Erythroblast (primary cell): ENCODE measurements around the gene RNF220.
"Not testable (repeated sequence)": the region's sequence is repeated elsewhere in the genome, so short reads cannot be mapped to it uniquely, and the experiment has no call there.

Experiments used
- DNase-seq, 2 experiments: peaks; one replicate each; lab custom pipeline; 2025; lab: John Stamatoyannopoulos, UW
- GATA1 ChIP-seq: IDR thresholded peaks from 2 replicates; pipeline ENCODE4 v1.6.1; 2011; ENCODE audit warnings: low read depth, mild to moderate bottlenecking, control low read depth, low read length, moderate library complexity
- POLR2A ChIP-seq: IDR thresholded peaks from 2 replicates; pipeline ENCODE4 v1.6.1; 2011; ENCODE audit warnings: mild to moderate bottlenecking, low read length

RNF220 gene

DNA sequence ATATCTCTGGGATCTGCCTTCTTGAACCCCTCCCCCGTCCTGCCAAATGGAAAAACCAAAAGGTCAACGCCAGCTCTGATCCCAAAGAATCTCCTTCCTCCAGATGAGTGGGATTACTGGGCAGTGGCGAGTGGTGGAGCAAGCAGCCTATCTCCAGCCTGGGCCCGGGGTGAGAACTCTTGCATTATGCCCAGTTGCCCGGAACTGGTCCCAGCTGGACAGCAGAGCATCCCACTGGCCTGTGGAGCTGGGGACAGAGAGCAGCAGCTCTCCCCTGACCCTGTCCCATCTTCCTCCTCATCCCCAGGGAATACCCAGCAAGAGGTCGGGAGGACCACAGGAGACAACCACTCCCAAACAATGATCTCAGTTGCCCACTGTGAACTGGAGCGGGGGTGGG, 138.7 kb downstream of the RNF220 start:
- TF ChIP-seq POLR2A (no peak), GATA1 (no peak)
- no peak for DNase-seq

- no peak for DNase-seq
- TF ChIP-seq POLR2A (no peak), GATA1 (no peak)
Measured at GRCh38 chr1:44544960-44545359, 139.9 kb downstream of the RNF220 start.

DNA sequence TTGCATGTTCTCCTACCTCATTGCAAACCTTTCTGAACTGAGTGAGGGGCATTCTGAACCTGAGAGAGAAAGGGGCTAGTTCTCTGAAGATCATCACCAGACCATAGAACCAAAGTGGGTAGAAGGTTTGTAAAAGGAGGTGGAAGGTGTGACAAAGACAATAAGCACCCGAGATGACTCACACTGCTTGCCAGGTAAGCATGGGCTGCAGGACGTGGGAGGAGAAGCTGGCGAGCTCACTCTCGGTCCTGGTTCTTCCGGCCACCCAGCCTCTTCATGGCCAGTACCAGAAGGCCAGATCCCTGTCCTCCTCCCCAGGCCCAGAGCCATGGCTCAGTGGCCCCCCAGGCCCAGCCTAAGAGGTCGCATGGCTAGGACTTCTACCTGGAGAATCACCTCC, 140.9 kb downstream of the RNF220 start:
- TF ChIP-seq GATA1: no peak
- TF ChIP-seq POLR2A: no peak
- DNase-seq: no peak

GRCh38 chr1:44546403-44547053, 141.5 kb downstream of the RNF220 start:
- DNase-seq: peak in 1 of 2 experiments; percentile 13

DNA sequence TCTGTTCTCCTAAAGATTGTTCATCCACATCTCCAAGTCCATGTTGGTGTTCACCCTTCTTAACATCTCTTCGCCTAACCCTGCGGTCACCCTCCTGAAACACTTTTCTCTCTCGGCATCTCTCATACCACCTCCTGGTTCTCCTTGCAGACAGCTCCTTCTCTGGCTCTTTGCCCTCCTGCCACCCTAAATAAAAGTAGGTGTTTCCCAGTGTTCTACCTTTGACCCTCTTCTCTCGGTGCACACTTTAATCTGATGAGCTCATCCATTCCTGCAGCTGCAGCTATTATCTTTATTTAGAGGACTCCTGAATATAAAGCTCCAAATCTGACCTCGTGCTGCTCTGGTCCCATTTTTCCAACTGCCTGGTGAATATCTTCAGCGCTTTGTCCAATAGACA, 142.3 kb downstream of the RNF220 start:
- no peak for DNase-seq
- TF ChIP-seq POLR2A (no peak), GATA1 (no peak)

More at GRCh38 chr1:44546403-44547053, 141.5 kb downstream of the RNF220 start:
- TF ChIP-seq GATA1 (no peak), POLR2A (no peak)

DNA sequence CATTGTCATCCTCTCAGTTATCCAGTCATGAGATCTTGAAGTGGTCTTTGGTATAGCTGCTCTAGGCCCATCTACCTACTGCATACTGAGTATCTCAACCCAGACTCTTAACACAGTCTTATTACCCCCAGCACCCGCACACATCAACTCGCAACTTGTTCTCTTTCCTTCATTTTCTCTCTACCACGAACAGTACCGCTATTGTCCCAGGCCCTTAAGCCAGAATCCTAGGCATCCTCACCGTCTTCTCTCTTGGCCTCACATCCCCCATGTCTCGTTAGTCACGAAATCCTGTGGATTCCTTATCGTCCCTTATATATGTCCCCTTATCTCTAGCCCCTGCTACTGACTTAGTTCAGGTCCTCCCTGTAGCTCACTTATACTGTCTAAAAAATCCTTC, 142.8 kb downstream of the RNF220 start:
- TF ChIP-seq POLR2A: no peak
- no peak for TF ChIP-seq GATA1
- no peak for DNase-seq

DNA sequence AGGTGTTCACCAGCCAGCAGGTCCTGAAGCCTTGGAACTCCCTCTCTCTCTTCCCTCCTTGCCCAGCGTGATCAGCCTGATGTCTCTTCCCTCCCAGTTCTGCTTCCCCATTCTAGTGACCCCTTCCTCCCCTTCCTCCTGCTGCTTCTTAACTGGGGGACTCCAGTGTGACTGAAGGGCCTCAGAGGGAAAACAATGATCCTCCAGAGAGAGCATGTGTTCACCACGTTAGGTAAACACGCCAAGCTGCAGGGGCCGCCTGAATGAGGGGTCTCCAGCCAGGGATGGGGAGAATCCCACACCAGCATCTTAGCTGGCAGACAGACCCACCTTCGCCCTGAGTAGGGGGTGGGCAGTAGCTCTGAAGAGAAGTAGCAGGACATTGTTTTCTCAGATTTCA, 144.5 kb downstream of the RNF220 start:
- no peak for DNase-seq
- TF ChIP-seq POLR2A (no peak), GATA1 (no peak)

DNA sequence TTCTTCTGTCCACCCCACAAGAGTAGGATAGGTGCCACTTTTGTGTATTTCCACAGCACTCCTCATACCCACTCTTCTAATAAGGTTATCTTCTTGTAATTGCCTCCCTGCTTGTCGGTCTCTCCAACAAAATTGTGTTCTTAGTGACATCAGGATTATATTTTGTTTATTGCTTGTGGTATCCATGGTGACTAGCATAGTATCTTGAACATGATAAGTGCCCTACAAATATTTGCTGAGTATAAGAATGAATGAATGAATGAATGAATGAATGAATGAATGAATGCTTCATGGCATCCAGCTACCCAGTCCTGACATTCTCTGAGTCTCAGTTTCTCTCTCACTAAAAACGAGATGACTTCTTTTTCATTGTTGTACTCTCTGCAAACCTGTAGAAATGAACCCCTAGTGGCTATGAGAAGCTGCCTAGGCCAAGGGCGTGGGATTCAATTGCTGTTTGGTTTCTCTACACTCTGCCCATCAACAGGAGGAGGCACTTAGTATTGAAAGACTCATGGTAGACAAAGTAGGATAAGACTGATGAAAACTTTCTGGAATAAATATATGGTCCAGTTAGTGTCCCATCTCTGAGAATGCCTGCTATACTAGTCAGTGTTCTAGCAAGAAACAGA, 148.2 kb downstream of the RNF220 start:
- TF ChIP-seq GATA1 (no peak), POLR2A (no peak)
- no peak for DNase-seq

GRCh38 chr1:44553771-44554170, 148.7 kb downstream of the RNF220 start:
- no peak for TF ChIP-seq POLR2A
- TF ChIP-seq GATA1: no peak
- no peak for DNase-seq

DNA sequence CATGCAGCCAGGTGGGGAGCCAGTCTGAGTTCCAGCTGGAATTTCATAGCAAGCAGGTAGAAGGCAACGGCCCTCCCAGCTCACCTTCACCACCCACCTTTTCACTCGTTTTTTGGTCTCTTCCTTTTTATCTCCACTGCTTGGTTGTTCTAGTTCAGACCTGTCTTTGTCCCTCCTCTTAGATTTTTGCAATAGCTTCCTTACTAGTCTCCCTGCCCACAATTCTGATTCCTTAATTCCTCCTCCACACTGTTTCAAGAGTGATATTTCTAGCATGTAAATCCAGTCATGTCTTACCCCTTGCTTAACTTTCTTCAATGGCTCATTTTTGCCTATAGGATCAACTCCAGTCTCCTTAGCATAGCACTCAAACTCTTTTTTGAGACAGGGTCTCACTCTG, 149.7 kb downstream of the RNF220 start:
- no peak for TF ChIP-seq POLR2A
- no peak for TF ChIP-seq GATA1

DNA sequence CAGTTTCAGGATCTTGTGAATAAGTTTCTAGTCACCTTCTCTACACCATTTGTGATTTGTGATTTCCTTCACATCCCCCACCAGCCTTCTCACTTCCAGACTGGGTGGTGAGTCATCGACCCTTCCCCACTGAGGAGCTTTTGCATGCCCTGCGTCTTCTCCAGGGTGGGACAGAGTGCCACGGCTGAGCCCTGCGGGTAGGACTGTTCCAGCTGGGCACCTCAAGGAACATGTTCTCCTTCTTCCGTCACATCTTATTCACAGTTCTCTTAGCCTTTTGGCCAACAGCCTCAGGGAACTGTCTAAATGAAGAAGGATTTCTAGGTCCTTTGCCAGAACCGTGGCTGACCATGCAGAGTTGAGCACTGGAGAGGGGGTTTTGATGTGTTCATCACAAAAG, 152.7 kb downstream of the RNF220 start:
- TF ChIP-seq POLR2A (no peak), GATA1 (no peak)
- no peak for DNase-seq

More for the DNA sequence above, 149.7 kb downstream of the RNF220 start:
- DNase-seq: no peak

DNA sequence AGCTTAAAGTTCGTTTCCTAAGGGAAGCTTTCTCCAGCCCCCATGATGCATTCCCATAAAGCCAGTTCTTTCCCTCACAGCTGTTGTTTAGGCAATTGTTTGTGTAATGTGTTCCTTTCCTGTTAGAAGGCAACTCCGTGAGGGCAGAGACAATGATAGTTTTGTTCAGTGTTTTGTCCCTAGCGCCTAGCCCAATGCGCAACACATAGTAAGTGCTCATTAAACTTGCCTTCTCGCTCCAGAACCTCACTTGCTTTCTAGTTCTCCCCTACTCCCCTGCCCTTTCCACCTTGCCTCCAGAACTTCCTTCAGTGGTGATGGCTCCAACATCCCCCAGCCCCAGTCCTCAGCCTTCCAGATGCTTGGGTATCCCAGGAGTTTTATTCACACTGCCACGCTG, 153.8 kb downstream of the RNF220 start:
- TF ChIP-seq POLR2A (no peak), GATA1 (no peak)
- no peak for DNase-seq

- DNase-seq: no peak
- TF ChIP-seq POLR2A: no peak
- no peak for TF ChIP-seq GATA1
Measured at GRCh38 chr1:44559330-44559729, 154.3 kb downstream of the RNF220 start.

DNA sequence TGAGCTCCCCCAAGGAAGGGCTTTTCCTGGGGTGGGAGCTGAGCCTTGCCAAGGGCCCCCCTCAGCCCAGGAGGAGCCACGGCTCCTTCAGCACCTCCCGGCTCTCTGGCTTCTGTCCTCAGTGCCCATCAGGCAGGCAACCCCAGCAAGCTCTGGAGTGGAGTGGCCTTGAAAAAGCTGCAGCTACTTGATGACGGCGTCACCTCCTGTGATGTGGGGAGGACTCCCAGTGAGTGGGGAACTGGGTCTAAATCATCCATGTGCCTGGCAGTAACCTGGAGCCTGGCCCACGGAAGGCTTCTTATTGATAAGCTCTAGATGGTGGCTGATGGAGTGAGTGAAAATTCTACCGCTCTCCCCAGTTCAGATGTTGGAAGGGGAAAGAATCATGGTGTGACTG, 154.9 kb downstream of the RNF220 start:
- TF ChIP-seq POLR2A: no peak
- no peak for TF ChIP-seq GATA1
- DNase-seq: no peak

DNA sequence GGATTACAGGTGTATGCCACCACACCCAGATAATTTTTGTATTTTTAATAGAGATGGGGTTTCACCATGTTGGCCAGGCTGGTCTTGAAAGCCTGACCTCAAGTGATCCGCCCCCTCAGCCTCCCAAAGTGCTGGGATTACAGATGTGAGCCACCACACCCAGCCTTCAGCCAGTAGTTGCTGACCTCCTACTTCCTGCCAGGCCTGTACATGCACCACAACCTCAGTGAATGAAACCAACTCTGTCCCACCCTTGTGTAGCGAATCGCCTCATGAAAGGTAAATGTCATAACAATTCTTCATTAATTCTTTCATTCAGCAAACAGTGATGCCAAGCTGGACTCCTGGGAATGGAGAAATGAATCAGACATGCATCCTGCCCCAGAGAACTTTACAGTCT, 155.6 kb downstream of the RNF220 start:
- DNase-seq: not testable (repeated sequence)
